Epidermal melanocyte (primary cell): ENCODE measurements around the gene SAMD14.

Experiments
- DNase-seq: peaks from one replicate; pipeline ENCODE4 v3.0.0; 2011; ENCODE audit warnings: low spot score; ENCODE audit not compliant: insufficient read length

SAMD14 gene

GRCh38 chr17:50113624-50114320 lies 16.2 kb downstream of the SAMD14 start:
- no peak for DNase-seq

- DNase-seq = no peak
Measured at GRCh38 chr17:50112694-50113093, 17.3 kb downstream of the SAMD14 start.

- no peak for DNase-seq
Measured at GRCh38 chr17:50111673-50112655, 18.0 kb downstream of the SAMD14 start.

- DNase-seq = no peak
Measured at GRCh38 chr17:50110591-50111349, 19.2 kb downstream of the SAMD14 start.

- DNase-seq = no peak
Measured at GRCh38 chr17:50109785-50110184, 20.2 kb downstream of the SAMD14 start.

- no peak for DNase-seq
Measured at GRCh38 chr17:50109207-50109606, 20.8 kb downstream of the SAMD14 start.

- DNase-seq = no peak
Measured at GRCh38 chr17:50108556-50108955, 21.4 kb downstream of the SAMD14 start.

GRCh38 chr17:50107790-50108414 lies 22.1 kb downstream of the SAMD14 start:
- no peak for DNase-seq

- no peak for DNase-seq
Measured at GRCh38 chr17:50106393-50107131, 23.4 kb downstream of the SAMD14 start.

GRCh38 chr17:50105811-50106210 lies 24.1 kb downstream of the SAMD14 start:
- DNase-seq = no peak

GRCh38 chr17:50103941-50104340 lies 26.0 kb downstream of the SAMD14 start:
- no peak for DNase-seq

- no peak for DNase-seq
Measured at GRCh38 chr17:50103252-50103651, 26.7 kb downstream of the SAMD14 start.

- peak; percentile 86 for DNase-seq
Measured at GRCh38 chr17:50102164-50102991, 27.6 kb downstream of the SAMD14 start.

GRCh38 chr17:50101346-50102163 lies 28.4 kb downstream of the SAMD14 start:
- peak; percentile 18 for DNase-seq

- DNase-seq = no peak
Measured at GRCh38 chr17:50100921-50101345, 29.0 kb downstream of the SAMD14 start.

- no peak for DNase-seq
Measured at GRCh38 chr17:50100480-50100883, 29.5 kb downstream of the SAMD14 start.

GRCh38 chr17:50099003-50099402 lies 31.0 kb downstream of the SAMD14 start:
- no peak for DNase-seq

- no peak for DNase-seq
Measured at GRCh38 chr17:50098583-50098982, 31.4 kb downstream of the SAMD14 start.

- DNase-seq = no peak
Measured at GRCh38 chr17:50097926-50098325, 32.0 kb downstream of the SAMD14 start.
